Daoy (cell line): Measurements from ENCODE around the gene NUAK1. TPM values are rescaled to one million over a fixed set of nuclear protein-coding genes. Genes with fewer than 3 reads are reported as not detected.
"Not testable (repeated sequence)": the region's sequence is repeated elsewhere in the genome, so short reads cannot be mapped to it uniquely, and the experiment has no call there.

ENCODE experiments used
- DNase-seq: peaks from one replicate; pipeline ENCODE4 v3.0.0-alpha.2; 2015; ENCODE audit warnings: low read depth
- total RNA-seq: library from RNA; depleted of rRNA; stranded (reverse); fragments of >200 nt; shearing (Covaris generic); gene quantifications from 2 replicates; pipeline ENCODE4 v1.2.3, GENCODE V29; 2014

NUAK1 gene
- total RNA-seq, 1 experiment from 2014 or later, result 31.3 TPM

DNA sequence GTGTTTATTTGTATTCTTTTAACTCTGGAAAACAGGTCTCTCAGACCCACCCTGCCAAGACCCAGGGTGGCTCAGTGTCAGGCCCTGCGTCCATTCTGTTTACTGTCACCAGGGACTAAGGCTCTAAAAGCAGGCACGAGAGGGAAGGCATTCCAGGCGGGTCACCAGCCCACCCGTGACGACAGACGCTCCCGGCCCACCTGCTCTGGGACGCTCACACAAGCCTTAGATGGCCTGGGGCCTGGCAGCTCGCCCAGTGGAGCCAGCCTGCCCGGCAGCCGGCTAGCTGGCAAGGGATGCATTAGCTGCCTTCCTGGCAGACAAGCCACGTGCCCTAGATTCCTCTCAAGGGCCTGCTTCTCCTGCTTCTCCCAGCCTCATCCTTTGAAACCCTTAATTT is 9.2 kb upstream of the NUAK1 start:
- no peak for DNase-seq

DNA sequence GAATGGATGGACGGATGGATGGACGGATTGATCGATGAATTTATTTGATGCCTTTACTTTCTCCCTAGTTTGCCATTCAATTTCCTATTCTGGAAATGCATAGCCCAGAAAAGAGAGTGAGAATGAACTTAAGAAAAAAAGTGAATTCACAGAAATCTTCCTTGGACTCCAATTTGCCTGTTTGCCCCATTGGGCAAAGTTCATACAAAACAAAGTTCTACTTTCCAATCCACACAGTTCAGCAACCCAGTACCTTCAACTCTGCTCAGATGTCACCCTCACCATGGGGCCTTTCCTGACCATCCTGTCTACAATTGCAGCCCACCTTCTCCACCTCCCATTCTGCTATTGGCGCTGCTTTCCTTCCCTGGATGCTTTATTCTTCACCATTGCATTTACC is 8.2 kb upstream of the NUAK1 start:
- DNase-seq, result no peak

DNA sequence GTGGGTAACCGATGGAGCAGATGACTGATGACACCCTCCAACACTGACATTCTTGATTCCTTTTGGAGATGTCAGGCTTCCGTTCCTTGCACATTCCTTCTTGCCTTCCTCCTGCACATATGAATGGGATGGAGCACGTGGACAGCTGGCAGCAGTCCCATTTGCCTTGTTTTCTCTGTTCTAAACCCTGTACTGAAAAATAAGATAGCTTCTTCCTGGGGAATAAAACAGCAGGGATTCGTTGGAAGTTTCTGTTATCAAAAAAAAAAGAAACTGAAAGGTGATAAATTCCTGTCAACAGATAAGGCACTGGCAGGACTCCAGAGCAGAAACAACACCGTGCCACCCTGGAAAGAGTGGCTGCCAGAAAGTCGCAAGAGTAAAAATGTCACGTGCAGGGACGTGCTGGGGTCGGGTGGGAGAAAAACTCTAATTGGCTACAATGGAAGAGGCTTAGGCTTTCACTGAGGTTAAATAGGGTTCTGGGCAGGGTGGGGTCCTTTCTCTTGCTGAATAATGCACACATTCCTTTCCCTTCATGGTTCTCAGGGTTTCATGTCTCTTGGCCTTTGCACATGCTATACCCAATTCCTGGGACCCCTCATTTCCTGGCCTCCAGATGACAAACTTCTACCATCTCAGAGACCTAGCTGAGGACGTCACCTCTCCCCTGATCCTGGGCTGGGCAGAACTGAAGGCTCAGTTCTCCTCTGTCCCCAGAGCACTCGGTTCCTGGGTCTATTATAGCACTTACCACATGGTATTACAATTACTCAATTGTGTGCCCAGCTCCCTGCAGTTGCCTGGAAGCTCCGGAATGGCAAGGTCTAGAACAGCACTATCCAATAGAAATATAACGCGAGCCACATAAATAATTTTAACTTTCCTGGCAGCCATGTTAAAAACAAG is 7.0 kb upstream of the NUAK1 start:
- no peak for DNase-seq

DNA sequence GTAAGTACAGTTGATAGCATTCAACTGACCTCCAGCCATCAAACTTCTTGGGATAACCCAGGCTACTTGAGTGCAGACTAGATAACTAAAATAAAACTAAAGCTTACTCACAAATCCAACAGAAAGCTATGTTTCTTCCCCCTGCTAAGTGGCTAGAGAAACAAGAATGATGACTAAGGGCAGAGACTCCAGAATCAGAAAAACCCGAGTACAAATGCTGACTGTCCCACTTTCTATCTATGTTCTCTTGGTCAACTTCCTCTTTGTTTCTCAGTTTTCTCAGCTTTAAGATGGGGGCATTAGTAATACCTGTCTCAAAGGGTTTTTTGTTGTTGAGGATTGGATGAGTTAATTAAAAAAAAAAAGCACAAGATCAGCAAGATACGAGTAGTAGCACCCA is 6.1 kb upstream of the NUAK1 start:
- no peak for DNase-seq

DNA sequence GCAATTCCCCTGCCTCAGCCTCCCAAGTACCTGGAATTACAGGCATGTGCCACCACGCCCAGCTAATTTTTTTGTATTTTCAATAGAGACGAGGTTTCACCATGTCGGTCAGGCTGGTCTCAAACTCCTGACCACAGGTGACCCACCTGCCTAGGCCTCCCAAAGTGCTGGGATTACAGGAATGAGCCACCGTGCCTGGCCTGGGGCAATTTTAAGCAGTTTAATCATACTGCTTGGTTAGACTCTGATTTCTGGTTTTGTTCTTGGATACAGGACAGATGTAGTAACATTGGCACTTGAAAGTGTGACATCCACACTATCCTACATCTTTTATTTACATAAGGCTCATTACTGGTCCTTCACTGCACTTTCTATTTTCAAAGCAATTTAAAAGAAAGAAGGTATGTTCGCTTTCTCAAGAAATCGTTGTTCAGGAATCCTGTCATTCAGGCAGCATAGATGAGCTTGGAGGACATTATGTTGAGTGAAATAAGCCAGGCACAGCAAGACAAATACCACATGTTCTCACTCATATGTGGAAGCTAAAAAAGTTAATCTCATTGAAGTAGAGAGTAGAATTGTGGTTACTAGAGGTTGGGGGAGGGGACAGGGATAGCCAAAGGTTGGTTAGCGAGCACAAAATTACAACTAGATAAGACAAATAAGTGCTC is 4.0 kb upstream of the NUAK1 start:
- DNase-seq, result no peak

DNA sequence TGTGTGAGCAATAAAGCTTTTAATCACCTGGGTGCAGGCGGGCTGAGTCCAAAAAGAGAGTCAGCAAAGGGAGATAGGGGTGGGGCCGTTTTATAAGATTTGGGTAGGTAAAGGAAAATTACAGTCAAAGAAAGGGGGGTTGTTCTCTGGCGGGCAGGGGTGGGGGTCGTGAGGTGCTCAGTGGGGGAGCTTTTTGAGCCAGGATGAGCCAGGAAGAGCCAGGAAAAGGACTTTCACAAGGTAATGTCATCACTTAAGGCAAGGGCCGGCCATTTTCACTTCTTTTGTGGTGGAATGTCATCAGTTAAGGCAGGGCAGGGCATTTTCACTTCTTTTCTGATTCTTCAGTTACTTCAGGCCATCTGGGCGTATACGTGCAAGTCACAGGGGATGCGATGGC is 3.2 kb upstream of the NUAK1 start:
- not testable (repeated sequence) for DNase-seq

DNA sequence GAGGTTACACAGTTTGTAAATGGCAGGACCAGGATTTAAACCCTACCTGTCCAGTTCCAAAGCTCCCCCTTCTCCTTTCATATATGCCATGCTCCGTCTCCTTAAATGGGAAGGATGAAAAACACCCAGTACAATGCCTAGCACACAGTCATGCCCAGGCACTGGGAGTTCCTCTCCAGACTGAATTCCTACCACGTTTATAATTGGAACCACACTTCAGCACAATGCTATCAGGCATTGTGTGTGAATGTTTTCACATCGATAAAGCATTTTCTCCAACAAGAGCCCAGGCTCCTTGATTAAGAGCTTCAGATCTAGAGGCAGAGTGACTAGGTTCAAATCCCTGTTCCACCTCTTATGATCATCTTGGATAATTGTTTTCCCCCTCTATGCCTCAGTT is 2.7 kb upstream of the NUAK1 start:
- DNase-seq, result no peak

DNA sequence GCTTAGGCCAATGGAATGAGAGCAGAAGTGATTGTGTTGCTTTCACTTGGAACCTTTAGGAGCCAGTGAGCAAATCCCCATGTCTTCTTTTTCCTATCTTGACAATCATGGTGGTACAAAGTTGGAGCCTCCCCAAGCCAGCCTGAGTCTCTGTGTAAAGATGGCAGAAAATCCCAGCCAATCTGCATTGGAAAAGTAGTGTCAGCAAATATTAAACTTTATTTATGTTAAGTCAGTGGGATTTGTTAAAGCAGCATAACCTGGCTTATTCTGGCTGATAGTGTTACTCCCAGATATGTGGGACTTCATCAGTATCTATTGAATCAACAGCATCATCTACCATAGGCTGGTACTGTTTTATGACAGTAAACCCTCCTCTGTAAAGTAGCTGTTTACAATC is 2.2 kb upstream of the NUAK1 start:
- DNase-seq, result no peak

DNA sequence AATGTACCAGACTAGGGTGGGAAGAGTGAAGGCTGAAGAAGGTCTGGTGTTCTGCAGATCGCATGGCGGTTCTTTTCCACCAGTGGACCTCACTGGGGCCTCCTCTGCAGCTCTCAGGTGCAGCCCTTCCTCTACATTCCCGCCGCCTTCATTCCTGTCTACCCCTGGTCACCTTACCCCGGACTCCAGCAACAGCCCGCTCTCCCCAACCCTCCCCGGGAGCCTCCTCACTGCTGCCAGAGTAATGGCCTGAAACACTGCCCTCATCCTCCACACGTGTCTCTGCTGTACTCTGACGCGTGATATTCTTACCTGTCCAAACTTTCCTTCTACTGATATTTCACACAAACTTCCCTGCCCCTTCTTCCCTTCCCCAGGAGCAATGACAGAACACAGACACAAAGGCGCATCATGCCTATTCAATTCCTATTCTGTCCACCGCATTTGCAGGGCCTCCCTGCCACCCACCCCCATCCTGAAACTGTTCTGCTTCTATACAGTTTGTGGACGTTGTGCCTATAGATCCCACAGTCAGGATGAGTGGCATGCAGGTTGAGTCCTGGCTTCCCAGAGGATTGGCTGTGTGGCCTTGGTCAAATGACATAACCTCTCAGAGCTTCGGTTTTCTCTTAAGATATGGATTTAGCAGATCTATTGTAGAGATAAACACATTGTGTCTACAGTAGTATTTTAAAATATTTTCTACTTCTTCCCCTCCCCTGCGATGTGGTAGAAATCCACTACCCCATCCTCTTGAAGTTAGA is 1.7 kb upstream of the NUAK1 start:
- no peak for DNase-seq

DNA sequence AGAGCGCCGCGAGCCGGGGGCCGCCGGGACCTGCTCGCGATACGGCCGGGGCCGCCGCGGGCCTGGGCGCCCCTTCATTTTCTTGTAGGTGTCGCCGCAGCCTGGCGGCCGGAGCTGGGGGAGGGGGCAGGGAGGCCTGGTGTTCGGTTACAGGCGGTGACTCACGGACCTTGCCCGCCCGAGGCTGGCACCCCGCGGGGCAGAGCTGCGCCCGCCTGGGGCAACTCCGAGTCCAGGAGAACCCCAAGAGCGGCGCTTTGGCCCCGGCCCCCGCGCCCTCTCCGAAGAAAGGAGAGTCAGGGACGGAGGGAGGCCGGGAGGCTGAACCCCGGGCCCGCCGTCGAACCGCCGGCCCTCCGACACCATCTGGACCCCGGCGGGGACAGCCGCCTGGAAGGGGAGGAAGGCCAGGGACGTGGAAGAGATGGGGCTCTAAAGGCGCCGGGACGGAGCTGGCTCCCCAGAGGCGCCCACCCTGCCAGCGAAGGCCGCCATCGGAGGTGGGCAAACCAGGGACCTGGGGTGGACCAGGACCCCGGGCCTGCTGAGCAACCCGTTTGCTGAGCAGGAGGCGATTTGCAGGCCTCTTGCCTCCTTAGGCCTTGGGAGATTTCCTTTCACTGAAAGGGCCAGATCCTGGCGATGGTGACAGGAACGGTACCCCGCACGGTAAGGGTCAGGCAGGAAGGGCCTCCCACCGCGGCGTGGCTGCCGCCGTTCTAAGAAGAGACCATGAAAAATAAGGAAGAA is 843 bp upstream of the NUAK1 start:
- DNase-seq, result peak; percentile 94

DNA sequence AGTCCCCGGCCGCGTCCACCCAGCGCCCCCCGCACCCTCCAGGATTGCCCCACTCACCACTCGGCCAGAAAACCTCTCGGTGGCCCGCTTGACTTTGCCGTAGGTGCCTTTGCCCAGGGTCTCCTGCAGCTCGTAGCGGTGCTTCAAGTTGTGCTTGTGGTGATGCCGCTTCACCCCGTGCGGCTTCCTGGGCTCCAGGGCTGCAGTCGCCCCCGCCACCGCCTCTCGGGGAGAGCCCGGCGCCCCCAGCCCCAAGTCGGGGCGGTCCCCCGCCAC is 459 bp downstream of the NUAK1 start:
- no peak for DNase-seq

DNA sequence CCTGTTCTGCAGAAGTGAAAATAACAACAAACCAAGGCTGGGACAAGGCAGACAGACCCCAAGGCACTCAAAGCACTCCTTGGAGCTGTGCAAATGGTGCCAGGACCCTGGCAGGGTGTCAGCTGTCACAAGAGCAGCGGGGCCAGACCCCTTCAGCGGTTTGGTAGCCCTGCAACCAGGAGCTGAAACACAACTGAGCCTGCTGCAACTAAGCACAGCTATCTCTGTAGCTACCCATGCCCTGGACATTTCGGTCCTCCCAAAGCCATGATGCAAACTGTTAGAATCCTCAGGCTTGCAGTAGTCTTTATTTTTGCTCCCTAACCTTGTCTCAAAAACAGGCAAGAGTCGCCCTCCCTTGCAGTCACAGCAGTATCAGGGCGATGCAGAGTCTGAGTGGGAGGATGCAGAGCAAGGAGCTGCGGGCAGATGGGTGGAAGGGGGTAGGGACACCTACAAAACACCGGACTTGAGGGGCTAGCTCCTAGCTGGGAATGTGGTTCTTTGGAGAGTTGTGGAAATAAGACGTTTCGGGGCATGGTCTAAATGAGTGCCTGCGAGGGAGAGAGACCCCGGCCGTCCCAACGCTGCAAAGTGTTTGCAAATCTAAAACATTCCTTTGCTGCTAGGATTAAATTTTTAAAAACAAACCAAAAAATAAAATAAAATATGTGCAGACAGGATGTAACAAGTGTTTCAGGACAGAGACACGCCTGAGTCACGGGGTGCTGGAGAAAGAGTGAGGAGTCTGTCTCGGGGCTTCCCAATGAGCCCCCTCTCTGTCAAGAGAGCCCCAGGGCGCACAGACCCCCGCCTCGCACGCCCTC is 1.0 kb downstream of the NUAK1 start:
- DNase-seq, result no peak

DNA sequence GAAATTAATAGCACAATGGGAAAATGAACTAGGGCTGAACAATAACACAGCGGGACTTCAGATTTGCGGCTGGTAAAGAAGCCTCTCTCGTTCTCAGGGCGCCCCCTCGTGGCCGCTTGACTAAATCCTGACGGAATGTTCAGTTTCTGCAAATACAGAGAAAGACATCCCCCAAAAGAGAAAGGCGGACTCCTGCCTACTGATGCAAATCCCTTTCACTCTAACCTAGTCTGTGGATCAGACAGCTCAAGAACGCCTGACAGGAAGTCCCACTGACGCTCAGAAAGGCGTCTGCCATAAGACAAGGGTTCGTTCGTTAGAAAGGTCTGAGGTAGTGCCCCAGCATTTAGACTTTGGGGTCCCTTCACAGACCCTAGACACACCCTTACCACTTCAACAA is 2.5 kb downstream of the NUAK1 start:
- DNase-seq, result peak; percentile 91

DNA sequence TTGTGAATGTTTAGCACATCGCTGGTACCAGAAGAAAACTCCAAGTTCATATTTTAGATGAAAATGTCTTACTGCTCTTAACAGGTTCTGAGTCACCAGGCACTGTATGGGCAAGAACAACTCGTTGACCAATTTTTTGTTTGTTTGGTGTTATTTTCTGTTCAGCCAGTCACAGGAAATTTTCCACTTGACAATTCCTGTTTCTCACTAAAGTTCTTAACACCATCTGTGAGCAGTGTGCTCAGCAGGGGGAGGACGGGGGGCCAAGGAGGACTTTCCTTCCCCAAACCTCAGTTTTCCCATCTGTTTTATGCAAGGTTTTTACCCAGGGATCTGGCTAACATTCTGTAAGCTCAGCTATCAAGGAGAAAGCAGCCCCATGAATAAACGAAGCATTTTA is 3.0 kb downstream of the NUAK1 start:
- DNase-seq, result no peak

DNA sequence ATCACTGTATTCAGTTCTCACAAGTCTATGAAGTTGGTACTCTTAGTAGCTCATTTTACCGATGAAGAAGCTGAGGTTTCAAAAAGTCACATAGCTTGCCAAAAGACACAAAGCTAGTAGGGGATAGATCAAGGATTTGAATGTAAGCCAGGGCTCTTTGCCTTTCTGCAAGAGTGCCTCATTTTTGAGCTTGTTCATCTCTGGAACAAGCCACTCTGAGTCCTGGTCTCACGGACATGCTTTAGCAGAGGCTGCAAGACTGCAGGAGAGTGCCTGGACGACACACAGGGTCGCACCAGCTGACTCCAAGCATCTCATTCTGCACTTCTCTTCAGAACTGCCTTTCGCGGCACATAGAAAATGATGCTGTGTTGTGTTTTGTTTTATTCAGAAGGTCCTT is 3.7 kb downstream of the NUAK1 start:
- no peak for DNase-seq

DNA sequence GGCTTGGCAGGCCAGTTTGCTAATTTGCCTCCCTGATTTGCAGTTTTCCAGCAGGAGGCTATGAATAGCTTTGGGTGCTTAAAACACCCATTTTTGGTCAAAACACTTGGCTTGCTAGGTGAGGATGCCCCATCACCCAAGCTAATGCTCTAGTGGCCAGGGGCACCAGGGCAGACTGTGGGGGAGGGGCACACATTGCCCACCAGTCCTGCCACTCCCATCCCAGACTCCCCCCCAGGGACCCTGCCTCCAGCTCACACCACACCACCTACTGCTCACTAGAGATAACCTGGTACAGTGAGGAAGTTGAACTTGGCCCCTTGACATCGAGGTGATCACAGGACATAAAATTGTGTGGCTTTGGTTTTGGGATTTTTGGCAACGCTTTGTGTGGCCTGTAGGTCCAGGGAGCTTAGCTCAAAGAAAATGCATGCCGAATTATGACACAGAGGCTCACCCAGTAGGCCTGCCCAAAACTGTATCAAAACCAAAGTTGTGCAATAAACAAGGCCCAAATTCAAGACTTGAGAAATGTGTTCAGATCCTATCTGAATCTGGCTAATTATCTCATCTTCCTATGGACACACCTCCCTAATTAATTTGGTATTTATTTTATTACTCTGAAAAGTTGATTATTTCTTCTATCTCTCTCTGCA is 4.3 kb downstream of the NUAK1 start:
- no peak for DNase-seq

DNA sequence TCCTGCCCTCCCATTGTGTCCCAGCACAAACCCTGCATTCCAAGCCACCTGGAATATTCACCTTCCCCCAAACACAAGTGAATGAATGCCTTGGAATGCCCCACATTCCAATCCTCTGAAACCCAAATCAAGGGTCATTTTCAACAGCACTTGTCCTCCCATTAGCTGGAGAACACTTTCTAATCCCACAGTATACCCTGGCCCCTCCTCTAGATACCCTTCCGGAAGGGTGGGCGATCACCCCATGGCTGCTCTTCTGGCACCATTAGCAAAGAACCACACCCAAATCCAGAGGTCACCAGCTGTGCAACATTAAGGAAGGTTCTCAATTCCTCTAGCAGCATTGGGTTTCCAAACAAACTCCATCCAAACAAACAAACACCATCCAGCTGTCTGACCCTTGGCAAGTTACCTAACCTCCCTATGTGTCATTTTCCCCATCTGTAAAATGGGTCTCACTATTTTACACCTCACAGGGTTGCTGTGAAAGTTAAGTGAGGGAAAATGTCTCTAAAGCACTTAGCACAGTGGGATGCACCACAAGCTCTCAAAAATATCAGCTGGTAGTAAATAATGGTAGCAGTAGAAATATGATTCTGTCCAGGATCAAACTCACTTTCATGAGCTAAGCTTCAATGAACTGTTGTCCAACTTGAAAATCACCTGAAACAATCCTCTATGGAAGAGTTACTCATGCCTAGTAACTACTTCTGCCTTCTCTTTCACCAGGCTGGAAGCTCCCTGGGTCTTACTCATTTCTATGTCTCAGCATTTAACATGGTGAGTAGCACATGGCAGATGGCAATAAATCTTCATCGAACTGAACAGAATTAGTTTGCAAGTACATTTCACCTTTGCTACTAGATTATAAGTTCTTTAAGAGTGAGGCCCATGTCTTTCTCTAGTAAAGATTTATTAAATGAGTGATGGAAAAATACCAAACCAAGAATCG is 5.3 kb downstream of the NUAK1 start:
- DNase-seq, result peak; percentile 79

DNA sequence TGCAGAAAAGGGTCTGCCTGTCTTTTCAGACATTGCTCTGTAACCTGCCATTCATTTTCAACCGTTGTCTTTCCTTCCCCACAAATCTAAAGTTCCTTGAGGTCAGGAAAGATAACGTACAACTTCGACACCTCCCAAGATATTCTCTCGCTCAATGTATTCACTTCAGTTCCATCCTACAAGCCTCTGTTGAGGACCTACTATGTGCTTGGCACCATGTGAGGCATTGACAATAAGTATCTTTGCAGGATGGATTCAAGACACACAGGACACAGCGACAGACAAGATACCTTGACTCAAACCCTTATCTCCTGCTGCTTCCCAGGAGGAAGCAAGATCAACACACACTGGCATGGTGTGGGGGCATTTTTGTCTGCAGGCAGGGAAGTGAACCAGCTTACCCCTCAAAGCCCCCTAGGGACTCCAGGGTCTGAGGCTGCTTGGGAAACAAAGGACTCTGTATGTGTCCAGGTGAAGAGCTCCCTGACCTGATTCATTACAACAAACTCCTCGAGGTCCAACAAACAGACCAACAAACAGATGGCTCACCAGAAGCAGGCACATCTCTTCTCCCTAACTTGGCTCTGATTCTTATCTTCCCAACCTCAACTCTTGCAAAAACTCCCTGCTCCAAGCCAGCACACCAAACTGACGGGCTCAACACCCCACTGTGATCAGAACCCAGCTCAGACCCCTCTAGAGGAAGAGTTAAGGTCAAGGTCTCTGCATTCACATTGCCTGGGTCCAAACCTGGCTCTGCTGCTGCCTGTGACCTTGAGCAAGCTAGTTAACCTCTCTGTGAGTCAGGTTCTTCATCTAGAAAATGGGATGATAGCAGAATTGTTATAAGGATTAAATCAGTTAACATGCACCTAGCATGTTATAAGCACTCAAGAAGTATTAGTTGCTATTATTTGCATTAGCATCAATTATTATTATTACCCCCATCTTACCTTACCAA is 6.3 kb downstream of the NUAK1 start:
- no peak for DNase-seq
